H1 (cell line): Measurements from ENCODE around the gene XAB2.

Experiments used
- BACH1 ChIP-seq: IDR thresholded peaks from 2 replicates; pipeline ENCODE4 v1.6.1; 2012; ENCODE audit warnings: low read length, improper control_type of control experiment
- KDM1A ChIP-seq: fragments of 200-600, 300-600 bp; sonication (generic); IDR thresholded peaks from 2 replicates; pipeline ENCODE4 v1.7.1; 2016; ENCODE audit warnings: mild to moderate bottlenecking, low read length, borderline replicate concordance
- PHF8 ChIP-seq: fragments of 200-600 bp; sonication (generic); conservative IDR thresholded peaks from 2 replicates; pipeline ENCODE4 v1.7.1; 2012; ENCODE audit warnings: low read depth, mild to moderate bottlenecking, inconsistent platforms, low read length, moderate library complexity
- POLR2A ChIP-seq, 2 experiments: IDR thresholded peaks; 1 replicate in 1 of 2; 2 replicates in 1 of 2; pipeline ENCODE4 v1.6.1; 2011; ENCODE audit warnings: low read depth in 2 of 2, low read length in 2 of 2, mild to moderate bottlenecking in 2 of 2; ENCODE audit errors: control extremely low read depth in 1 of 2
- POU5F1 ChIP-seq: IDR thresholded peaks from 2 replicates; pipeline ENCODE4 v1.6.1; 2011; ENCODE audit warnings: low read depth, mild to moderate bottlenecking, low read length, moderate library complexity
- ZNF274 ChIP-seq: IDR thresholded peaks from 2 replicates; pipeline ENCODE4 v1.7.0; 2012; ENCODE audit warnings: low read length, borderline replicate concordance; ENCODE audit errors: extremely low read depth
- TF ChIP-seq, protein P1 (sequence below), 3 experiments: IDR thresholded peaks; 1 replicate in 2 of 3; 2 replicates in 1 of 3; pipeline versions ENCODE4 v1.5.1 to v1.6.1; 2011; ENCODE audit warnings: low read length in 3 of 3, mild to moderate bottlenecking in 3 of 3, inconsistent platforms in 2 of 3, low read depth in 1 of 3, moderate library complexity in 1 of 3; ENCODE audit not compliant: insufficient read depth in 1 of 3; ENCODE audit errors: control extremely low read depth in 1 of 3

DNA sequence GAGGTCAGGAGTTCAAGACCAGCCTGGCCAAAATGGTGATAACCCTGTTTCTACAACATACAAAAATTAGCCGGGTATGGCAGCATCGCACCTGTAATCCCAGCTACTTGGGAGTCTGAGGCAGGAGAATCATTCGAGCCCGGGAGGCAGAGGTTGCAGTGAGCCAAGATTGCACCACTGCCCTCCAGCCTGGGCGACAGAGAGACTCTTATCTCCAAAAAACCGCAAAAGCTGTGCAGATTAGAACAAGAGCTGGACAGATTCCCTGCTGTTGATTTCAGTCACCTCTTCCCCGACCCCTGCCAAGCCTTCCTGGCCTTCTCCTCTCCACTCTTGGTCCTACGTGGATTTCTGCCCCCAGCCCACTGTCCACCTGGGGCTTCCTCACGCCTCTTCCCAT is 25.4 kb downstream of the XAB2 start:
- TF ChIP-seq, protein P1, sequence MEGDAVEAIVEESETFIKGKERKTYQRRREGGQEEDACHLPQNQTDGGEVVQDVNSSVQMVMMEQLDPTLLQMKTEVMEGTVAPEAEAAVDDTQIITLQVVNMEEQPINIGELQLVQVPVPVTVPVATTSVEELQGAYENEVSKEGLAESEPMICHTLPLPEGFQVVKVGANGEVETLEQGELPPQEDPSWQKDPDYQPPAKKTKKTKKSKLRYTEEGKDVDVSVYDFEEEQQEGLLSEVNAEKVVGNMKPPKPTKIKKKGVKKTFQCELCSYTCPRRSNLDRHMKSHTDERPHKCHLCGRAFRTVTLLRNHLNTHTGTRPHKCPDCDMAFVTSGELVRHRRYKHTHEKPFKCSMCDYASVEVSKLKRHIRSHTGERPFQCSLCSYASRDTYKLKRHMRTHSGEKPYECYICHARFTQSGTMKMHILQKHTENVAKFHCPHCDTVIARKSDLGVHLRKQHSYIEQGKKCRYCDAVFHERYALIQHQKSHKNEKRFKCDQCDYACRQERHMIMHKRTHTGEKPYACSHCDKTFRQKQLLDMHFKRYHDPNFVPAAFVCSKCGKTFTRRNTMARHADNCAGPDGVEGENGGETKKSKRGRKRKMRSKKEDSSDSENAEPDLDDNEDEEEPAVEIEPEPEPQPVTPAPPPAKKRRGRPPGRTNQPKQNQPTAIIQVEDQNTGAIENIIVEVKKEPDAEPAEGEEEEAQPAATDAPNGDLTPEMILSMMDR (IDR thresholded peaks at IDR 0.05; ENCODE audit: control extremely low read depth in 1 of 3, insufficient read depth in 1 of 3, low read depth in 1 of 3, low read length in 3 of 3) = no peak
- TF ChIP-seq BACH1 = no peak
- TF ChIP-seq ZNF274 = no peak
- TF ChIP-seq KDM1A = no peak
- TF ChIP-seq POU5F1 = no peak
- TF ChIP-seq POLR2A (IDR thresholded peaks at IDR 0.05; ENCODE audit: control extremely low read depth in 1 of 2, low read depth in 2 of 2, low read length in 2 of 2) = no peak
- no peak for TF ChIP-seq PHF8
